ENCODE measurements around the gene IFITM2.
"Not testable (repeated sequence)": the region's sequence is repeated elsewhere in the genome, so short reads cannot be mapped to it uniquely, and the experiment has no call there.

IFITM2 gene

GRCh38 chr11:327581-327923 lies 19.9 kb downstream of the IFITM2 start:
- no peak for DNase-seq

- no peak for DNase-seq
Measured at GRCh38 chr11:328012-328411, 20.4 kb downstream of the IFITM2 start.

GRCh38 chr11:328516-329100 lies 21.0 kb downstream of the IFITM2 start:
- DNase-seq = not testable (repeated sequence)

GRCh38 chr11:329886-330253 lies 22.3 kb downstream of the IFITM2 start:
- DNase-seq = no peak

- DNase-seq = no peak
Measured at GRCh38 chr11:330307-330693, 22.7 kb downstream of the IFITM2 start.

- no peak for DNase-seq
Measured at GRCh38 chr11:330694-331357, 23.2 kb downstream of the IFITM2 start.

GRCh38 chr11:331358-332060 lies 23.9 kb downstream of the IFITM2 start:
- DNase-seq = no peak

- no peak for DNase-seq
Measured at GRCh38 chr11:332651-333480, 25.2 kb downstream of the IFITM2 start.

GRCh38 chr11:333616-334263 lies 26.1 kb downstream of the IFITM2 start:
- DNase-seq = not testable (repeated sequence)

GRCh38 chr11:334264-334994 lies 26.8 kb downstream of the IFITM2 start:
- DNase-seq = no peak

GRCh38 chr11:335779-336658 lies 28.4 kb downstream of the IFITM2 start:
- no peak for DNase-seq

- DNase-seq = no peak
Measured at GRCh38 chr11:336659-337198, 29.1 kb downstream of the IFITM2 start.

GRCh38 chr11:337711-338110 lies 30.1 kb downstream of the IFITM2 start:
- no peak for DNase-seq

GRCh38 chr11:339963-340362 lies 32.3 kb downstream of the IFITM2 start:
- no peak for DNase-seq

- DNase-seq = no peak
Measured at GRCh38 chr11:340539-341512, 33.2 kb downstream of the IFITM2 start.

- no peak for DNase-seq
Measured at GRCh38 chr11:342328-342727, 34.7 kb downstream of the IFITM2 start.

- DNase-seq = no peak
Measured at GRCh38 chr11:344836-345578, 37.4 kb downstream of the IFITM2 start.

GRCh38 chr11:346529-346928 lies 38.9 kb downstream of the IFITM2 start:
- DNase-seq = no peak
